Urothelium cell line (cell line): ENCODE measurements around the gene MFSD2B.
"Not testable (repeated sequence)": the region's sequence is repeated elsewhere in the genome, so short reads cannot be mapped to it uniquely, and the experiment has no call there.

ENCODE experiments used
- DNase-seq: peaks from one replicate; pipeline ENCODE4 v3.0.0; 2011; ENCODE audit warnings: low spot score, mixed read lengths
- FAIRE-seq: peaks from 2 replicates; lab custom pipeline; 2011; peaks lifted over from hg19 to GRCh38; lab: Jason Lieb, UNC

MFSD2B gene

GRCh38 chr2:24018241-24018640 is 8.4 kb downstream of the MFSD2B start:
- DNase-seq (no peak), FAIRE-seq (no peak)

- no peak for FAIRE-seq
- no peak for DNase-seq
These were observed 9.8 kb downstream of the MFSD2B start for GRCh38 chr2:24019729-24020128.

GRCh38 chr2:24020244-24020643 is 10.4 kb downstream of the MFSD2B start:
- no peak for FAIRE-seq

GRCh38 chr2:24021122-24021998 is 11.5 kb downstream of the MFSD2B start:
- FAIRE-seq (peak; percentile 73), DNase-seq (no peak)

More at GRCh38 chr2:24020244-24020643, 10.4 kb downstream of the MFSD2B start:
- no peak for DNase-seq

- FAIRE-seq (peak; percentile 30), DNase-seq (no peak)
These were observed 12.6 kb downstream of the MFSD2B start for GRCh38 chr2:24022324-24022974.

GRCh38 chr2:24022975-24023575 is 13.2 kb downstream of the MFSD2B start:
- DNase-seq (no peak), FAIRE-seq (no peak)

- FAIRE-seq (no peak), DNase-seq (no peak)
These were observed 14.1 kb downstream of the MFSD2B start for GRCh38 chr2:24024018-24024417.

GRCh38 chr2:24024996-24025663 is 15.2 kb downstream of the MFSD2B start:
- FAIRE-seq: no peak

GRCh38 chr2:24026233-24026632 is 16.3 kb downstream of the MFSD2B start:
- DNase-seq (no peak), FAIRE-seq (no peak)

More at GRCh38 chr2:24024996-24025663, 15.2 kb downstream of the MFSD2B start:
- no peak for DNase-seq

- FAIRE-seq: no peak
These were observed 29.1 kb downstream of the MFSD2B start for GRCh38 chr2:24038786-24039499.

GRCh38 chr2:24040511-24040910 is 30.6 kb downstream of the MFSD2B start:
- FAIRE-seq (no peak), DNase-seq (no peak)

More at GRCh38 chr2:24038786-24039499, 29.1 kb downstream of the MFSD2B start:
- DNase-seq: no peak

GRCh38 chr2:24043133-24043532 is 33.2 kb downstream of the MFSD2B start:
- not testable (repeated sequence) for FAIRE-seq, DNase-seq

GRCh38 chr2:24045511-24046508 is 35.9 kb downstream of the MFSD2B start:
- FAIRE-seq (no peak), DNase-seq (no peak)

- DNase-seq (no peak), FAIRE-seq (no peak)
These were observed 36.7 kb downstream of the MFSD2B start for GRCh38 chr2:24046599-24046929.

GRCh38 chr2:24046930-24047702 is 37.2 kb downstream of the MFSD2B start, which contains the start of gene WDCP:
WDCP (minus strand) TSS chr2:24047391; CDS start chr2:24039494, 7,897 bp downstream.
- no peak for FAIRE-seq

GRCh38 chr2:24047703-24048033 is 37.8 kb downstream of the MFSD2B start:
- FAIRE-seq (no peak), DNase-seq (no peak)

More at GRCh38 chr2:24046930-24047702, 37.2 kb downstream of the MFSD2B start, which contains the start of gene WDCP:
- peak; percentile 97 for DNase-seq

GRCh38 chr2:24048769-24049484 is 39.0 kb downstream of the MFSD2B start:
- FAIRE-seq (no peak), DNase-seq (no peak)
